SW480 (cell line): ENCODE data around the gene ZNF236.
"Not testable (repeated sequence)": the region's sequence is repeated elsewhere in the genome, so short reads cannot be mapped to it uniquely, and the experiment has no call there.

Experiments used
- DNase-seq: peaks from one replicate; pipeline ENCODE4 v3.0.0-alpha.2; 2016; ENCODE audit warnings: low spot score

Gene ZNF236

DNA sequence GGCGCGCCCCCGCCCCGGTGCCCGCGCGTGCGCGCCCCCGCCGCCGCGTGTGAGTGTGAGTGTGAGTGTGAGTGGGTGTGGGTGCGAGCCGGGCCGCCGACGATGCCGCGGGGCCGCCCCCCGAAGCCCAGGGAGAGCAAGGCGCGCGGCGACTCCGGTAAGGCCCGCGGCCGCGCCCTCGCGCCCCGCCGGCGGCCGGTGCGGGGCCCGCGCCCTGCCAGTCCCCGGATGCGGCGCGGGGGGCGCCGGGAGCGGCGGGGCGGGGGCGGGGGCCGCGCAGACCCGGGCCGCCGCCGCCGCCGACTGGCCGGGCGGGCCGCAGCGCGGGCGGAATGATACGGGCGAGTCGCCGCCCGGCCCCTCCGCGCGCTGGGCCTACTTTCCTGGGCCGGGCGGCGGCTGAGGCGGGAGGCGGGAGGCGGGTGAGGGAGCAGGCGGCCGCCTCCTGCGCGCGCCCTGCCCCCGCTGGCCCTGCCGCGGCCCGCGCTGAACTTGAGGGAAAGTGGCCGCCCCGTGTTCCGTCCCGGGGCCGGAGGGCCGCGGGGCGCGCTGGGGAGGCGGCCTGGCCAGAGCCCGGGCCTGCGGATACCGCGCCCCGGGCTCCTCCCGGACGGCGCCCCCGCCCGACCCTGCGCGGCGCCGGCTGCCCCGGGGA lies at the start of gene ZNF236:
TSS of gene ZNF236 (plus strand) at position 52 of the 655 bp plus-strand sequence. CDS start at position 103, 51 bp downstream.
- DNase-seq, result peak; percentile 39

- DNase-seq, result no peak
Measured at GRCh38 chr18:76772665-76773064, 49.7 kb upstream of the ZNF236 start.

DNA sequence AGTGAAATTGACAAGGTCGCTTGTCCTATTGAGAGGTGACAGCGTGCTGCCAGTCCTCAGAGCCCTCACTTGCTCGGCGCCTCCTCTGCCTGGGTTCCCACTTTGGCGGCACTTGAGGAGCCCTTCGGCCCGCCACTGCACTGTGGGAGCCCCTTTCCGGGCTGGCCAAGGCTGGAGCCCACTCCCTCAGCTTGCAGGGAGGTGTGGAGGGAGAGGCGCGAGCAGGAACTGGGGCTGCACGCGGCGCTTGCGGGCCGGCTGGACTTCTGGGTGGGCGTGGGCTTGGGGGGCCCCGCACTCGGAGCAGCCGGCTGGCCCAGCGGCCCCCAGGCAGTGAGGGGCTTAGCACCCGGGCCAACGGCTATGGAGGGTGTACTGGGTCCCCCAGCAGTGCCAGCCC lies 45.3 kb upstream of the ZNF236 start:
- not testable (repeated sequence) for DNase-seq

DNA sequence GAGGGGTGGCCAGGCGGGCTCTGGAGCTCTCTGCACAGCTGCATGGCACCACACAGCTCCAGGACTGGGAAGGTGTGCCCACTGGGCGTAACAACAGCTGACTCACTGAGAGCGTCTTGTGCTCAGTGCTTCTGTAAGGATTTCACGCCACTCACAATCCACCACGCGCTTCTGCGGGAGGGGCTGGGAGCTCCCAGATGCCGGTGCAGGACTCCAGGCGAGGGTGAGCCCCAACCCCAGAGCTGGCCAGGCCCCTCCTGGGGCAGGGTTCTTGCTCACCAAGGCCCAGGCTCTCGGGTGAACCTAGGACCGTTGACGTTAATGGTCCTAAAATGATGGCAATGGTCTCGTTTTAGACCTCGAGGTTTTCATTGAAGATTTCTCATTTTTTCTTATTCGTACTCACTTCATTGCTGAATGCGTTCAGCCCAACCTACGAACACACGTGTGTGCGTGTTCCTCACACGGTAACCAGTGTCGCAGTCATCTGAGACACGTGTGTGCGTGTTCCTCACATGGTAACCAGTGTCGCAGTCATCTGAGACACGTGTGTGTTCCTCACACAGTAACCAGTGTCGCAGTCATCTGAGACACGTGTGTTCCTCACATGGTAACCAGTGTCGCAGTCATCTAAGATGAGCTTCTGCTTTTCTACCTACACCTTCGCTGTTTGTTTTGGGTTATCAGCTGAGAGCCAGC lies 38.4 kb upstream of the ZNF236 start:
- DNase-seq, result no peak

- DNase-seq, result no peak
Measured at GRCh38 chr18:76785872-76786271, 36.5 kb upstream of the ZNF236 start.

DNA sequence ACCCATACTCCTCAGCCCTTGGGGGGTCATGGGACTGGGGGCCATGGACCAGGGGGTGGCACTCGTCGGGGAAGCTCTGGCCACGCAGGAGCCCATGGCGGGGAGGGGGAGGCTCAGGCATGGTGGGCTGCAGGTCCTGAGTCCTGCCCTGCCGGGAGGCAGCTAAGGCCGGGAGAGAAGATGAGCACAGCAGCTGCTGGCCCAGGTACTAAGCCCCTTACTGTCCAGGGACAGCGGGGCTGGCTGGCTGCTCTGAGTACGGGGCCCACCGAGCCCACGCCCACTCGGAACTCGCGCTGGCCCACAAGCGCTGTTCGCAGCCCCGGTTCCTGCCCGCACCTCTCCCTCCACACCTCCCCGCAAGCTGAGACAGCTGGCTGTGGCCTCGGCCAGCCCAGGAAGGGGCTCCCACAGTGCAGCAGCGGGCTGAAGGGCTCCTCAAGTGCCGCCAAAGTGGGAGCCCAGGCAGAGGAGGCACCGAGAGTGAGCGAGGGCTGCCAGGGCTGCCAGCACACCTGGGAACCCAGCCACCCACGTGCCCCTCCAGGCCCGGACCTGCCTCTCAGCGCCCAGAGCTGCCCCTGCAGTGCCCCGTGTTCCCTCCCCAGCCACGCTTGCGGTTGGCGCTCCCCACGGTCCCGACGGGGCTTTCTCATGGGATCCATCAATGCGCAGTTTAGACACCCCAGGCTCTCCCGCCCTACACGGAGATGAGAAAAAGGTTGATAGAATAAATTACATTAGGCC lies 33.6 kb upstream of the ZNF236 start:
- no peak for DNase-seq

DNA sequence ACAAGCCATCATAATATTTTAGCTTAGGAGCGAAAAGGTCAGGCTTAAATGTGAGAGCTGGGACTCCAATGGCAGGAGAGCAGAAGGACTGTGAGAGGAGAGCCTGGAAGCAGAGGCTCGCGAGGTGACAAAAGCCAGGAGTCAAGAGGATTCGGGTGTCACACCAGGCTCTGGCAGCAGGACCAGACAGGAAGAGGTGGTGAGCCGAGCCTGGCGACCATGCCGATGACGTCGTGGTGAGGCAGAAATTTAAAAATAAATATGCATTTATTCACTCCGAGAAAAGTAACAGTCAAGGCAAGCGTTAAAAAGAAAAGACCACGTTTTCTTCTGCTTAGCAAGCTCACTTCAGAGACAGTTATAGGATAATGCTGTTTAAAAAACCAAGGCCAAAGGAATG lies 31.3 kb upstream of the ZNF236 start:
- no peak for DNase-seq

DNA sequence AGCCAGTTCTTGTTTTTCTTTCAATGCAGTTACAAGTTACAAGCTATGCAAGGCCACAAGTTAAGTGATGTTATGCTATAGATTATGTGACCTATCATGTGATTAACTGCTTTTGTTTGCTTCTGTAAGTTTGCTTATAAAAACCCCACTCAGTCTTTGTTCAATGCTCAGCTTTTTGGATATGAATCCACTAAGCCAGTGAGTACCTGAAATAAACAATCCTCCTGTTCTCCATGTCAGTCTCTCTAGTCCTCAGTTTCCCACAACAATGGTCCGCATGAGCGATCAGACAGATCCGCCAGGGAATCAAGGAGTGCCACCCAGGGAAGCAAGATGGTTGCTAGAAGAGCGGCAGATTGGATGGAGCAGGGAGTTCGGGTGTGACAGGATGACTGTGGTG lies 30.7 kb upstream of the ZNF236 start:
- no peak for DNase-seq

DNA sequence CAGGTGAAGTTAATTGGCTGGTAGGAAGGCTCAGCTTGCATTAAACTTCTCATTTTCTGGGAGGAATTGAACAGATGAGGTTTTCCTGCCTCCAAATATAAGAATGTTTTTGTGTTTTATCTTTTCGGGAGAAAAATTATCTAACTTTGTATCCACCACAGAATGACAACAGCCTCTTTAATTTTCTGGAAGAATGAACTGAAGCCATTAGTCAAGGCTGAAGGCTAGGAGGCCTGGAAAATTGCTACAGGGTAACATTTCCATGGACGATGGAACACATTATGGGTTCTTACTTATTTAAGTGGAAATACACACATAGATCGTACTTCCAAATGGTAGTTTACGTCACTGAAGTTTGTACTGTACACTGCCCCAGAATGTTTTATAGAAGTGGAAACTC lies 28.0 kb upstream of the ZNF236 start:
- no peak for DNase-seq

- peak; percentile 13 for DNase-seq
Measured at GRCh38 chr18:76801567-76802505, 20.5 kb upstream of the ZNF236 start.

DNA sequence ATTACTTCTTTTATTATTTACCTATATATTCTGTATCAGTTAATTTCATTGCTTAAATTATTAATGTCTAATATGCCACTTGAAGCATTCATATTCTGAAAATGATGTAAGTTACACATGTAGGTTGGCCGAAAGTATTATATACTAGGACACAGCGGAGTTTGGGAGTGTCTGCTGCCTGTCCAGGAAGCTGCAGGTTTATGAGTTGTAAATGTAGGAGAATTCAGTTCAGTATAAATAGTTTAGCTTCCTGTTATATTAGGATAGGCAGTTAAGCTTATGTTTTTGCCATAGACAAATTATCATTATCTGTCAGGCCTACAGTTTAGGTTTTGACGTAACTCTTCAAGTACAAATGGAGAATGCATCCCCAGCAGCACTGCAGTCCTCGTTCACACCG lies 18.9 kb upstream of the ZNF236 start:
- DNase-seq, result no peak

DNA sequence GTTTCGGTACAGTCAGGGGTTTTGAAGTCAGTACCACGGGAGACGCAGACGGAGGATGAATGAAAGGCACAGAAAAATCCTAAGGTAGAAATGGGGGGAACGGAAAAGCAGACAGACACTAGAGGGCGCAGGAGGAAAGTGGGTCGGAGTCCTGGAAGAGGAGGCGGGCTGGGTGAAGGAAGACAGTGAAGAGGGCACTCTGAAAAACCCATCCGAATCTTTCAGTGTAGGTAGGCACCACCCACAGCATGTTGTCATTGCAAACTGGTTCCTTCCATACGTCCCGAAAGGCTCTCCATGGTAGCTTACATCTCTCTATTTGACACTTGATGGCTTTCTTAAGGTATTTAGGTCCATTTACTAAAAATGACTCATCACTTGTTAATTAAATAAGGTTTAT lies 18.5 kb upstream of the ZNF236 start:
- peak; percentile 53 for DNase-seq

- no peak for DNase-seq
Measured at GRCh38 chr18:76805221-76805620, 17.1 kb upstream of the ZNF236 start.

DNA sequence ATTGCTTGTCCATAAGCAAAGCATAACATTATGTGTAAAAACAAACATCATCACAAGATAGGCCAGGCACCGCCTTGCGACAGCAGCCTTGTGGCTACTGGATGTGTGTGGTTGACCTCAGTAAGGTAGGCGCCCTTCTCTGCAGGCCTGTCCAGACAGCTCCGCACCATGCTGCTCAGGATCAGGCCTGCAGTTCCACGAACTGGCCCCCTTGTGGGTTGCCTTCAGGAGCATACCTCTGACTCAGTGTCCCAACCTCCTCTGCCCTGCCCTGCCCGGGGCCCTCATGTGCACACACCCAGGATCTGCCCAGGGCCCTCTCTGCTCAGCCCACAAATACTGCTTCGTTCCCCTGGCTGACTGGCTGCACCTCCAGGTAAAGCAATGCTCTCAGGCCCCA lies 16.1 kb upstream of the ZNF236 start:
- DNase-seq, result no peak

- no peak for DNase-seq
Measured at GRCh38 chr18:76808561-76808960, 13.8 kb upstream of the ZNF236 start.

DNA sequence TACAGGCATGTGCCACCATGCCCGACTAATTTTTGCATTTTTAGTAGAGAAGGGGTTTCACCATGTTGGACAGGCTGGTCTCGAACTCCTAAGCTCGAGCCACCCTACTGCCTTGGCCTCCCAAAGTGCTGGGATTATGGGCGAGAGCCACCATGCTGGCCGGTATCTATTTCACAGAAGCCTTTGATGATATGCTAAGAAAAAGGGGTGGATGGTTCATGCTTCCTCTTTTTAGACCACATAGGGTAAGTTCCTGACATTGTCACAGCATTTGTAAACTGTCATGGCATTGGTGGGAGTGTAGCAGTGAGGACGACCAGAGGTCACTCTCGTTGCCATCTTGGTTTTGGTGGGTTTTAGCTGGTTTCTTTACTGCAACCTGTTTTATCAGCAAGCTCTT lies 10.8 kb upstream of the ZNF236 start:
- not testable (repeated sequence) for DNase-seq

GRCh38 chr18:76814256-76814655 lies 8.1 kb upstream of the ZNF236 start:
- DNase-seq, result no peak

GRCh38 chr18:76816127-76816526 lies 6.2 kb upstream of the ZNF236 start:
- DNase-seq, result no peak

GRCh38 chr18:76817888-76818611 lies 4.3 kb upstream of the ZNF236 start:
- no peak for DNase-seq

DNA sequence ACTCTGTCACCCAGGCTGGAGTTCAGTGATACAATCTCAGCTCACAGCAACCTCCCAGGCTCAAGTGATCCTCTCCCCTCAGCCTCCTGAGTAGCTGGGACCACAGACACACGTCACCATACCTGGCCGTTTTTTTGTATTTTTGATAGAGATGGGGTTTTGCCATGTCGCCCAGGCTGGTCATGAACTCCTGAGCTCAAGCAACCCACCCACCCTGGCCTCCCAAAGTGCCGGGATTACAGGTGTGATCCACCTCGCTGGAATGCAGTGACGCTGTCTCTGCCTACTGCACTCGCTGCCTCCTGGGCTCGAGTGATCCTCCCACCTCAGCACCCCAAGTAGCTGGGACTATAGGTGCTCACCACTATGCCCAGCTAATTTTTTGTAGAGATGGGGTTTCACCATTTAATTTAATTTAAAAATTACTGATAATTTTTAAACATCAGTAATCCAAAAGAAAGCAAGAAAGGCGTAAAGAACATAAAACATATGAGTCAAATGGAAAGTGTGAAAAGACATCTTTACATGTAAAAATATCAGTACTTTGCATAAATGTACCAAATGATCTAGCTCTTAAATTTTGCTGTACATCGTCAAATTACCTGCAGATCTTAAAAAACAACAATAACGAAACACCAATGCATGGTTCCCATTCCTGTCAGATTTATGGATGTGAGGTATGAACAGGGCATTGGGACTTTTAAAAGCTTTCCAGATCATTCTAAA lies 2.8 kb upstream of the ZNF236 start:
- DNase-seq, result no peak
